Trophoblast cell (in vitro differentiated cells and primary cell): ENCODE measurements around the gene EGFR. TPM values are rescaled to one million over a fixed set of nuclear protein-coding genes. Genes with fewer than 3 reads are reported as not detected.

Source experiments
- DNase-seq, 2 donors: peaks; one replicate each; pipeline ENCODE4 v3.0.0-alpha.2; 2016
- H2AFZ ChIP-seq: 2 replicates; pipeline ENCODE4 v1.6.1; 2013; ENCODE audit warnings: low read length, moderate library complexity, mild to moderate bottlenecking; ENCODE audit not compliant: insufficient read depth, poor library complexity
- H2AK5ac ChIP-seq: 2 replicates; pipeline ENCODE4 v1.6.1; 2013; ENCODE audit warnings: mild to moderate bottlenecking, low read length
- H2BK120ac ChIP-seq: 2 replicates; pipeline ENCODE4 v1.6.1; 2013; ENCODE audit warnings: low read length, mild to moderate bottlenecking, moderate library complexity; ENCODE audit not compliant: insufficient read depth, poor library complexity
- H2BK12ac ChIP-seq: 2 replicates; pipeline ENCODE4 v1.6.1; 2013; ENCODE audit warnings: mild to moderate bottlenecking, low read length, moderate library complexity
- H2BK5ac ChIP-seq: 2 replicates; pipeline ENCODE4 v1.6.1; 2013; ENCODE audit warnings: low read length, low read depth, moderate library complexity, mild to moderate bottlenecking; ENCODE audit not compliant: poor library complexity
- H3K14ac ChIP-seq: 2 replicates; pipeline ENCODE4 v1.6.1; 2013; ENCODE audit warnings: mild to moderate bottlenecking, low read length
- H3K18ac ChIP-seq: 2 replicates; pipeline ENCODE4 v1.6.1; 2013; ENCODE audit warnings: mild to moderate bottlenecking, low read length
- H3K23ac ChIP-seq: 2 replicates; pipeline ENCODE4 v1.6.1; 2013; ENCODE audit warnings: low read length
- H3K27ac ChIP-seq: 2 replicates; pipeline ENCODE4 v1.5.1; 2013; ENCODE audit warnings: low read depth, mild to moderate bottlenecking, inconsistent platforms, low read length, moderate library complexity
- H3K27me3 ChIP-seq: 2 replicates; pipeline ENCODE4 v1.6.1; 2013; ENCODE audit warnings: inconsistent platforms, mild to moderate bottlenecking, low read length, moderate library complexity; ENCODE audit not compliant: insufficient read depth
- H3K36me3 ChIP-seq, 2 experiments: 1 replicate in 1 of 2; 2 replicates in 1 of 2; pipeline ENCODE4 v1.6.1; 2013; ENCODE audit warnings: low read length in 2 of 2, mild to moderate bottlenecking in 2 of 2, moderate library complexity in 1 of 2; ENCODE audit not compliant: insufficient read depth in 2 of 2, control insufficient read depth in 1 of 2
- H3K4ac ChIP-seq: 2 replicates; pipeline ENCODE4 v1.6.1; 2013; ENCODE audit warnings: low read depth, mild to moderate bottlenecking, low read length, moderate library complexity
- H3K4me1 ChIP-seq, 2 experiments: 1 replicate in 1 of 2; 2 replicates in 1 of 2; pipeline ENCODE4 v1.6.1; 2013; ENCODE audit warnings: low read length in 2 of 2, mild to moderate bottlenecking in 2 of 2, moderate library complexity in 1 of 2; ENCODE audit not compliant: insufficient read depth in 2 of 2, control insufficient read depth in 1 of 2
- H3K4me2 ChIP-seq: 2 replicates; pipeline ENCODE4 v1.6.1; 2013; ENCODE audit warnings: inconsistent platforms, mild to moderate bottlenecking, low read length, moderate library complexity
- H3K4me3 ChIP-seq: 2 replicates; pipeline ENCODE4 v1.5.1; 2013; ENCODE audit warnings: mild to moderate bottlenecking, low read depth, low read length, inconsistent platforms
- H3K79me1 ChIP-seq: one replicate; pipeline ENCODE4 v1.6.1; 2013; ENCODE audit warnings: low read length
- H3K79me2 ChIP-seq: 2 replicates; pipeline ENCODE4 v1.6.1; 2013; ENCODE audit warnings: low read length, mild to moderate bottlenecking; ENCODE audit not compliant: control insufficient read depth, insufficient read depth, poor library complexity
- H3K9ac ChIP-seq: 2 replicates; pipeline ENCODE4 v1.6.1; 2013; ENCODE audit warnings: mild to moderate bottlenecking, low read length
- H3K9me3 ChIP-seq: 2 replicates; pipeline ENCODE4 v1.6.1; 2013; ENCODE audit warnings: low read depth, mild to moderate bottlenecking, control low read depth, inconsistent platforms, low read length; ENCODE audit not compliant: insufficient read depth
- H4K12ac ChIP-seq: 2 replicates; pipeline ENCODE4 v1.6.1; 2013; ENCODE audit warnings: low read depth, mild to moderate bottlenecking, low read length, moderate library complexity
- H4K8ac ChIP-seq: 2 replicates; pipeline ENCODE4 v1.6.1; 2013; ENCODE audit warnings: low read depth, mild to moderate bottlenecking, low read length, moderate library complexity
- H4K91ac ChIP-seq: one replicate; pipeline ENCODE4 v1.6.1; 2013; ENCODE audit warnings: low read depth, mild to moderate bottlenecking, low read length, moderate library complexity
- WGBS: extraction: QIAGEN DNeasy Blood & Tissue Kit; methylation state at CpG from one replicate; pipeline ENCODE4 v1.1.7; 2013; ENCODE audit warnings: missing lambda C conversion rate; ENCODE audit not compliant: insufficient read length, insufficient coverage; ENCODE audit errors: extremely low coverage; 5-methylcytosine and 5-hydroxymethylcytosine counted together
- polyA plus RNA-seq: library from polyadenylated mRNA; stranded (reverse); fragments of 200-250 nt; gene quantifications from 2 replicates; pipeline ENCODE4 v1.2.3, GENCODE V29; 2013

The EGFR gene
- polyA plus RNA-seq: 29.0 and 30.5 TPM in 2 replicates

GRCh38 chr7:55018361-55019190 is at the start of gene EGFR:
Gene EGFR (plus strand): TSS chr7:55019017. CDS start chr7:55019278, 261 bp downstream.
- peak within 1 kb of the TSS; percentile 35 for H4K12ac ChIP-seq
- H2BK5ac ChIP-seq: peak within 1 kb of the TSS; percentile 82
- no peaks in the 10 kb centered on the region for H3K36me3 ChIP-seq
- H4K8ac ChIP-seq: peak within 1 kb of the TSS; percentile 11
- H3K23ac ChIP-seq: peak within 1 kb of the TSS; percentile 24
- H3K14ac ChIP-seq: peak within 1 kb of the TSS; percentile 87
- H3K27ac ChIP-seq: peak within 1 kb of the TSS; percentile 74
- peak; percentile 67 to 78 for DNase-seq
- H2BK120ac ChIP-seq: peak within 1 kb of the TSS; percentile 36
- peaks cover 14% of the 10 kb centered on the region for H3K79me1 ChIP-seq
- peak within 1 kb of the TSS; percentile 88 for H3K18ac ChIP-seq
- peak within 1 kb of the TSS; percentile 22 for H3K4ac ChIP-seq
- H3K9ac ChIP-seq: peak within 1 kb of the TSS; percentile 89
- H3K27me3 ChIP-seq: no peaks in the 10 kb centered on the region
- WGBS: no CpG with 5 or more reads among the region's 80 CpGs
- H3K4me2 ChIP-seq: peak within 1 kb of the TSS; percentile 95
- H2BK12ac ChIP-seq: peak within 1 kb of the TSS; percentile 37
- peaks cover 8 to 13% of the 10 kb centered on the region in 2 experiments for H3K4me1 ChIP-seq
- peaks cover 2% of the 10 kb centered on the region for H3K9me3 ChIP-seq
- H3K79me2 ChIP-seq: peaks cover 8% of the 10 kb centered on the region
- peak within 1 kb of the TSS; percentile 85 for H3K4me3 ChIP-seq
- H2AFZ ChIP-seq: peak within 1 kb of the TSS; percentile 71
- H2AK5ac ChIP-seq: no peak within 1 kb of the TSS
- H4K91ac ChIP-seq: peak within 1 kb of the TSS; percentile 53

- no peak overlapping the region for H3K23ac ChIP-seq
- no peak overlapping the region for H4K12ac ChIP-seq
- no peaks in the 10 kb centered on the region for H3K79me2 ChIP-seq
- no peak overlapping the region for H3K18ac ChIP-seq
- no peak overlapping the region for H2BK120ac ChIP-seq
- no peak overlapping the region for H3K4me2 ChIP-seq
- H2AFZ ChIP-seq: no peak overlapping the region
- peaks cover 1% of the 10 kb centered on the region for H3K9me3 ChIP-seq
- WGBS: no CpG with 5 or more reads among the region's 13 CpGs
- H3K79me1 ChIP-seq: no peaks in the 10 kb centered on the region
- no peak overlapping the region for H2AK5ac ChIP-seq
- H3K4ac ChIP-seq: no peak overlapping the region
- H3K4me3 ChIP-seq: no peak overlapping the region
- H3K4me1 ChIP-seq: peaks cover 0 to 3% of the 10 kb centered on the region in 2 experiments
- no peak overlapping the region for H3K9ac ChIP-seq
- no peak overlapping the region for H4K91ac ChIP-seq
- H3K14ac ChIP-seq: no peak overlapping the region
- H3K27me3 ChIP-seq: no peaks in the 10 kb centered on the region
- no peak overlapping the region for H2BK12ac ChIP-seq
- no peaks in the 10 kb centered on the region for H3K36me3 ChIP-seq
- H4K8ac ChIP-seq: no peak overlapping the region
- H3K27ac ChIP-seq: no peak overlapping the region
- H2BK5ac ChIP-seq: no peak overlapping the region
- DNase-seq: no peak
Observed at GRCh38 chr7:54969208-54969967, 49.4 kb upstream of the EGFR start.

- Histone ChIP-seq H3K27me3 (no peaks in the 10 kb centered on the region), H3K79me2 (no peaks in the 10 kb centered on the region), H3K14ac (no peak overlapping the region), H2AK5ac (no peak overlapping the region), H3K4me3 (no peak overlapping the region), H4K91ac (no peak overlapping the region), H3K23ac (no peak overlapping the region), H2BK12ac (no peak overlapping the region), H3K9ac (no peak overlapping the region), H3K4ac (no peak overlapping the region), H4K12ac (no peak overlapping the region), H3K27ac (no peak overlapping the region), H3K79me1 (no peaks in the 10 kb centered on the region), H3K18ac (no peak overlapping the region), H4K8ac (no peak overlapping the region), H2BK120ac (no peak overlapping the region), H3K9me3 (peaks cover 1% of the 10 kb centered on the region), H2BK5ac (no peak overlapping the region), H3K4me1 (peaks cover 0 to 3% of the 10 kb centered on the region in 2 experiments), H3K36me3 (no peaks in the 10 kb centered on the region), H2AFZ (no peak overlapping the region), H3K4me2 (no peak overlapping the region)
- WGBS: no CpG with 5 or more reads among the region's 2 CpGs
- DNase-seq: no peak
Observed at GRCh38 chr7:54972733-54973294, 46.0 kb upstream of the EGFR start.

GRCh38 chr7:54978364-54979116 is 40.3 kb upstream of the EGFR start:
- Histone ChIP-seq H3K4me2 (no peak overlapping the region), H3K36me3 (no peaks in the 10 kb centered on the region), H2AFZ (no peak overlapping the region), H3K79me1 (no peaks in the 10 kb centered on the region), H3K27me3 (no peaks in the 10 kb centered on the region), H3K4me1 (no peaks in the 10 kb centered on the region), H4K8ac (no peak overlapping the region), H3K27ac (no peak overlapping the region), H3K79me2 (no peaks in the 10 kb centered on the region), H4K12ac (no peak overlapping the region), H3K14ac (no peak overlapping the region), H4K91ac (no peak overlapping the region), H3K18ac (no peak overlapping the region), H2BK12ac (no peak overlapping the region), H3K4ac (no peak overlapping the region), H3K9me3 (no peaks in the 10 kb centered on the region), H3K9ac (no peak overlapping the region), H3K4me3 (no peak overlapping the region), H3K23ac (peak overlapping the region; percentile 4), H2AK5ac (no peak overlapping the region), H2BK120ac (no peak overlapping the region), H2BK5ac (no peak overlapping the region)
- DNase-seq: peak; percentile 24 to 72
- WGBS: 100% methylated on average over 1 of the region's 9 CpGs
